Measurements from ENCODE around the gene LRP4.

Gene LRP4

GRCh38 chr11:46865340-46865739, 53.0 kb downstream of the LRP4 start:
- TF ChIP-seq GATA1 (IDR thresholded peaks at IDR 0.05; ENCODE audit: low read depth, low read length) (no peak), POLR2A (IDR thresholded peaks at IDR 0.05; ENCODE audit: low read length) (no peak)
- DNase-seq: no peak

- TF ChIP-seq POLR2A (IDR thresholded peaks at IDR 0.05; ENCODE audit: low read length) (no peak), GATA1 (IDR thresholded peaks at IDR 0.05; ENCODE audit: low read depth, low read length) (no peak)
- DNase-seq: no peak
Measured at GRCh38 chr11:46860218-46860617, 58.1 kb downstream of the LRP4 start.

- no peak for TF ChIP-seq GATA1 (IDR thresholded peaks at IDR 0.05; ENCODE audit: low read depth, low read length)
- DNase-seq: no peak
Measured at GRCh38 chr11:46858920-46859546, 59.3 kb downstream of the LRP4 start.

- no peak for DNase-seq
- no peak for TF ChIP-seq GATA1 (IDR thresholded peaks at IDR 0.05; ENCODE audit: low read depth, low read length)
- no peak for TF ChIP-seq POLR2A (IDR thresholded peaks at IDR 0.05; ENCODE audit: low read length)
Measured at GRCh38 chr11:46857666-46858065, 60.7 kb downstream of the LRP4 start.

GRCh38 chr11:46856605-46857343, 61.6 kb downstream of the LRP4 start:
- no peak for DNase-seq
- TF ChIP-seq GATA1 (IDR thresholded peaks at IDR 0.05; ENCODE audit: low read depth, low read length) (no peak), POLR2A (IDR thresholded peaks at IDR 0.05; ENCODE audit: low read length) (no peak)

GRCh38 chr11:46855863-46856262, 62.5 kb downstream of the LRP4 start:
- TF ChIP-seq GATA1 (IDR thresholded peaks at IDR 0.05; ENCODE audit: low read depth, low read length) (no peak), POLR2A (IDR thresholded peaks at IDR 0.05; ENCODE audit: low read length) (no peak)
- DNase-seq: no peak

- no peak for DNase-seq
- no peak for TF ChIP-seq GATA1 (IDR thresholded peaks at IDR 0.05; ENCODE audit: low read depth, low read length)
- TF ChIP-seq POLR2A (IDR thresholded peaks at IDR 0.05; ENCODE audit: low read length): no peak
Measured at GRCh38 chr11:46855167-46855566, 63.2 kb downstream of the LRP4 start.

- no peak for TF ChIP-seq POLR2A (IDR thresholded peaks at IDR 0.05; ENCODE audit: low read length)
- no peak for TF ChIP-seq GATA1 (IDR thresholded peaks at IDR 0.05; ENCODE audit: low read depth, low read length)
- DNase-seq: no peak
Measured at GRCh38 chr11:46850829-46851380, 67.4 kb downstream of the LRP4 start.

GRCh38 chr11:46849631-46850030, 68.7 kb downstream of the LRP4 start:
- TF ChIP-seq POLR2A (IDR thresholded peaks at IDR 0.05; ENCODE audit: low read length) (no peak), GATA1 (IDR thresholded peaks at IDR 0.05; ENCODE audit: low read depth, low read length) (no peak)
- DNase-seq: no peak

GRCh38 chr11:46846510-46846830, 71.9 kb downstream of the LRP4 start:
- DNase-seq: no peak
- no peak for TF ChIP-seq POLR2A (IDR thresholded peaks at IDR 0.05; ENCODE audit: low read length)
- no peak for TF ChIP-seq GATA1 (IDR thresholded peaks at IDR 0.05; ENCODE audit: low read depth, low read length)

GRCh38 chr11:46845740-46846509, 72.4 kb downstream of the LRP4 start, which contains the start of gene CKAP5:
CKAP5 (minus strand) TSS chr11:46846280; CDS start chr11:46821231, 25,049 bp downstream.
- peak; percentile 95 for DNase-seq
- TF ChIP-seq GATA1 (IDR thresholded peaks at IDR 0.05; ENCODE audit: low read depth, low read length) (no peak), POLR2A (IDR thresholded peaks at IDR 0.05; ENCODE audit: low read length) (peak; percentile 87)

GRCh38 chr11:46845440-46845739, 73.0 kb downstream of the LRP4 start:
- TF ChIP-seq POLR2A (IDR thresholded peaks at IDR 0.05; ENCODE audit: low read length): no peak
- no peak for TF ChIP-seq GATA1 (IDR thresholded peaks at IDR 0.05; ENCODE audit: low read depth, low read length)
- DNase-seq: no peak

GRCh38 chr11:46840116-46840515, 78.2 kb downstream of the LRP4 start:
- no peak for TF ChIP-seq POLR2A (IDR thresholded peaks at IDR 0.05; ENCODE audit: low read length)
- TF ChIP-seq GATA1 (IDR thresholded peaks at IDR 0.05; ENCODE audit: low read depth, low read length): no peak
- no peak for DNase-seq

GRCh38 chr11:46838501-46838900, 79.8 kb downstream of the LRP4 start:
- DNase-seq: no peak
- TF ChIP-seq GATA1 (IDR thresholded peaks at IDR 0.05; ENCODE audit: low read depth, low read length) (no peak), POLR2A (IDR thresholded peaks at IDR 0.05; ENCODE audit: low read length) (no peak)

All from erythroblast (primary cell).